Sciatic nerve (tissue), 2 donors: ENCODE measurements around the gene PRIMA1. TPM values are rescaled to one million over a fixed set of nuclear protein-coding genes. Genes with fewer than 3 reads are reported as not detected.
A peak's percentile ranks its signal among the peaks of the same experiment; 100 is the strongest.

Source experiments
- ATAC-seq: fragments of 200-7000 bp; cut with Tn5 transposase; one replicate; pipeline ENCODE4 v1.9.1; 2020; ENCODE audit warnings: mild to moderate bottlenecking, moderate library complexity
- DNase-seq: peaks from one replicate; pipeline ENCODE4 v3.0.0-alpha.2; 2020; ENCODE audit warnings: low spot score
- intact Hi-C: fragments of 100-400 bp; cut with DNase I; formaldehyde crosslinking; loops from one replicate; pipeline ENCODE4 v1.14.2; 2022
- total RNA-seq: library from RNA; stranded (reverse); fragmentation: NEBNext Ultra II Directional; extraction: Animal tissue kit (Norgen Biotek cat#: 25700); gene quantifications from one replicate; pipeline ENCODE4 v1.2.1, GENCODE V29; 2021
- donor health status: DM: no; HTN: no; CAD: no.
- donor health status: DM: no; HTN: no; CAD: no.

Gene PRIMA1
- total RNA-seq, 1 donor from 2014 or later: 73.3 TPM

DNA sequence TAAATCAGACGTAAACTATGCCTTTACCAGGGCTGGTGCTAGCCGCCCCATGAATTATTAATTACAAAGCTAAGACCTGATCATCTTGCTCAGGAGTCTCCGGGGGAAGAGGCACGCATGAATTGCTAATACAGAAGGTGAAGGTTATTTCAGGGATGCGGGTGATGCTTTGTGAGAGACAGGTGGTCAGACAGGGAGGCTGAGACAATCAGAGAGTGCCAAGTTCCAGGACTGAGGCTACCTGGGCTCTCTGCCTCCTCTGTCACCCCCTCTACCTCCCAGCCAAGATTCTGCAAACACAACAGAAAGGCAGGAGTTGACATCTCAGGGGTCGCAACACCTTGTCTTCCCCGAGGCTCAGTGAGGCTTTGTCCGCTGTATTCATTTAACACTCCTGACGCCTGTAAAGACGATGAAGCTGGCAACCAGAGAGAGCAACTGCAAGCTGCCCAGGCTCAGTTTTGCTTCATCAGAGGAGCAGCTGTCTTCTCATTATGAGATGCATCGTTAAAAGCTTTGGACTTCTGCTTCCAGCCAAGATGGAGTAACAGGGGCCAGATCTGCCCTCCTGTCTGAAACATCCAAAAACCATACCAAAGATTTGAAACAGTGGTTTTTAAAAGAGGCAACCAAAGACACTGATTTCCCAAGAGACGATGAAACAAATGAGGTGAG lies 46.6 kb downstream of the PRIMA1 start:
- ATAC-seq (no peak), DNase-seq (no peak)
- intact Hi-C loops: no loop called here

DNA sequence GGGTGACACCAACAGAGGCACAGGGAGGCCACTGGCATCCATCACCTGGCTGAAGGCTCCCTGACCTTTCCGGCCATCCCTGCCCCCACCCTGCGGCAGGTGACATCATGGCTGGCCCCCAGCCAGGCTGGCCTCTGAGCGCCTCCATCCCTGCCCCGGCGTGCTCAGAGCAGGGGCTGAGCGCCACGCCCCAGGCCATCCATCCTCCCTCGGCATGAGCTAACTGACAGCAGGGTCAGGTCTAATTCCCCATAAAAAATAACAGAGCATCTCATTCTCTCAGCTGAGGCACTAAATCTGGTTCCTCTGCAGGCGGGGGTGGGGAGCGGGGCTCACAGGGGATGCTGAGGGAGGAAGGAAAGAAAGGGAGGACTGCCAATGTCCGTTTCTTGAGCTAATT lies 50.7 kb downstream of the PRIMA1 start:
- DNase-seq: no peak
- intact Hi-C loops: loop anchor here (10.0 kb wide), 1 partner anchor 47 kb away; the partner anchor contains the start of gene PRIMA1
- ATAC-seq: no peak

DNA sequence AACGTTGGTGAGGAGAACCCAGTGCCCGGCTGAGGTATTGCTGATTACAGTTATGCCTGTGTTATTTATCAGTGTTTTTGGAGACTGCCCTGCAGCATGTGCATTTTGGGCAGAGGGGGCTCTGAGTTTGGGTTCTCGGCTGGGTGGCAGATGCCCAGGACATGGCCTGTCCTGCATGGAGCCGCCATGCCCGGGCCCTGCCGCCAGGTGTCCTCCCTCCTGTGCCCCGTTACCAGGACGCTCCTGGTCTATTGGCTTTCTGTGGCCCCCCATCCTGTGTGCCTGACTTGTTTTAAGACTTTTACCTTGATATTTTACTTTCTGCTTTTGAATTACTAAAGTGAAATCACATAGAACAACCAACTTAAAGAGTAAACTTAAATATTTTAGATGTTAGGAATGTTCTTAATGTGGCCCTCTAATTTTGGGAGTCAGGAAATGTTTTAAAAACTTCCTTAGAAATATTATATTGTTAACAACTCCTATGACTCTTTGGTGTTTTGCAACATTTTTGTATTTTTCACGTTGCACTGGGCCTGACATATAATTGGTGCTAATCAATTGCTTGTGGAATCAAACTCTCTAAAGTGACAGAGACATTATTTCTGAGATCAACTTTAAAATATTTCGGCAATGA lies 51.8 kb downstream of the PRIMA1 start:
- DNase-seq: no peak
- no peak for ATAC-seq
- intact Hi-C loops: loop anchor here (10.0 kb wide), 1 partner anchor 48 kb away; the partner anchor contains the start of gene PRIMA1

DNA sequence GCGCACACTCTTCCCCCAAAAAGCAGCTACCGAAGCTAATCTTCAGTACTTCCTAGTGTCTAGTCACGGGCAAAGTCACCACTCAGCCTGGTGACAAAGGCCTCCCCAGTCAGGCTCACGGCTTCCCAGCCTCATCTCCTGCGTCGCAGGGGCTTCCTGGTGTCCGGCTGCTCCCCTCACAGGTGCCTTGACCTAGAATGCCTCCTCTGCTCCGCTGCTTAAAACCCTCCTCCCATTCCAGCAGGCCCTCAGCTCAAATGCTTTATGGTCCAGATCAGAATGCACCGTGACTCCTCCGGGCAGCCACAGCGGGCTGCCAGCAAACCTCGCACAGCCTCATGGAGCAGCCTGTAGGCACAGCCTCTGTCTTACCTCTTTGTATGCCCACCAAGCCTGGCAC lies 53.1 kb downstream of the PRIMA1 start:
- intact Hi-C loops: loop anchor here (10.0 kb wide), 1 partner anchor 50 kb away; the partner anchor contains the start of gene PRIMA1
- ATAC-seq (no peak), DNase-seq (no peak)

DNA sequence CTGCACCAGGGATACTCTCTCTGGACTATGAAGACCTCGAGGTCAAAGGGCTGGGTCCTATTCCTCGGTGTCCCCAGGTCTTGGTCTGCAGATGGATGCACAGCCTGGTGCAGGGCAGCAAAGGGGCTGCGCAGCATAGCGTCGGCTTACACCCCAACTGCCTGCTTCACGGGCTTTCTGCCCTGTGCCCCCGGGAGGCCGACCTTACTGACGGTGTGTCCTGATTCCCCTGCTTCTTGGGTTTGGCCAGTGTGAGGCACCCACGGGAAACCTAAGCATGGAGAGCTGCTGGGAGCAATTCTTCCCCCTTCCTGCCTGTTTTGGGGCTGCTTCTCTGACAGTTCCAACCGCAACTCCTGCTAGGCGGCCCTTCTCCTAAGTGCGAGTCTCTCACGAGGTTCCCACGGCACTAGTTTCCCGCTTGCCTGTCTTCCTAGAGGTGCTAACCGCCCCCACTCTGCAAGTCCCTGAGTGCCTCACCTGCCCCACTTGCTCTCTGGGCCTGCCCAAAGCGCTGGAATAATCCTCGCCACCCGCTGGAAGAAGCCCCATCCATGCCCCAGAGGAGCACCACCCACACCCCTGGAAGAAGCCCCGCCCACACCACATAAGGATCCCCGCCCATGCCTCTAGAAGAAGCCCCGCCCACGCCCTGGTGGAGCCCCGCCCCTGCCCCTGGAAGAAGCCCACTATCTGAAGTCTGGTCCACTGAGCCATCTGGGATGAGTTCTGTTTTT lies 54.0 kb downstream of the PRIMA1 start:
- DNase-seq: no peak
- ATAC-seq: peak; percentile 29
- intact Hi-C loops: loop anchor here (10.0 kb wide), 1 partner anchor 51 kb away; the partner anchor contains the start of gene PRIMA1

DNA sequence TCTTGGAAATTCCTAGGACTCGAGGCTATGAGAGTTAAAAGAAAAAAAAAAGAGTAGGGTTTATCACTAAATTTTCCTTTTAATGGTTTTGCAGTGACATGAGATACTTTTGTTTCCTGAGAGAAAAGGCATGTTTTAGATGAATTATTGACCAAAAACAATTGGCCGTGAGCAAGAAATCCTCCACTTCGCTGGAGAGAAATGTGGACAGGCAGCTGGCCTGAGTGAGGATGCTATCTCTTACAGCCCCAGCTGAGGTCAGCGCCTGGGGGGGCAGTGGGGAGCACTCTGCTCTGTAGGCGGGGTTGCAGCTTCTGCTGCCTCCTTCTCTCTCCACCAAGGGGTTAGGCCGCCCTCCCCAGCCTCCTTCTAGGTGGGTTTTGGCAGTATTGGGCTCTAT lies 54.7 kb downstream of the PRIMA1 start:
- no peak for DNase-seq
- intact Hi-C loops: loop anchor here (10.0 kb wide), 1 partner anchor 51 kb away; the partner anchor contains the start of gene PRIMA1
- no peak for ATAC-seq

DNA sequence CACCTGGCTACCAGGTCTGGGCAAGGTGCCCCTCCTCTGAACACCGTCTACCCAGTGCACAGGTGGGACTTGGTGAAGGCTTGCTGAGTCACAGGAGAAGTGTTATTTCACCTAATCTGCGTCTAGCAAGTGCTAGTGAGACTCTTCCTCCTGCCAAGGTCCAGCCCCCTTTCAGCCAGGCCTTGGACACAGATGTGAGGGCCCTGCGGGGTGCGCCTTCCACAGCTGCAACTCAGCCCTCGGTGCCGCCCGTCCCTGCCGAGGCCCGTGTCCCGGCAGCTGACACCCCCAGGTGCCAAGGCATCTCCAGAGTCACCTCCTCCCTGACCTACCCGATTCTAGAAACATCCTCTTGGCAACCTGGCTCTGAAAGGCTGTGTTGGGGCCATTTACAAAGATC lies 55.1 kb downstream of the PRIMA1 start:
- ATAC-seq (no peak), DNase-seq (no peak)
- intact Hi-C loops: loop anchor here (10.0 kb wide), 1 partner anchor 52 kb away; the partner anchor contains the start of gene PRIMA1

DNA sequence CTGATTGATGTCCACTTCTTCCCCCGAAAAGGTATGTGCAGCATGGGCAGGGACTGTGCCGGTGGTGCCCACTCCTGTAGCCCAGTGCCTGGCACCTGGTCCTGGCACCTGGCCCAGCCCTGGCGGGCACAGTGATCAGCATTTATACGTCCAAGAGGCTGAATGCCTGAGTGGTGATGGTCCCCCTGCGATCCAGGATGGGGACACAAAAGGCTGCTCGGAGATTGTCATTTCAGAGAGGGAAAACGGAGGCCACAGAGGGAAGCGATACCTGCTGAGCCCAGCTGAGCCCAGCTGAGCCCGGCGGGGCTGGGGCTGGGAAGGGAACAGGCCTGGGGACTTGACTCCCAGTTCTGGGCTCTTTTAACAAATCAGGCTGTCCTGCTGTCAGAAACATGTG lies 55.8 kb downstream of the PRIMA1 start:
- no peak for ATAC-seq
- DNase-seq: no peak
- intact Hi-C loops: loop anchor here (10.0 kb wide), 1 partner anchor 52 kb away; the partner anchor contains the start of gene PRIMA1

DNA sequence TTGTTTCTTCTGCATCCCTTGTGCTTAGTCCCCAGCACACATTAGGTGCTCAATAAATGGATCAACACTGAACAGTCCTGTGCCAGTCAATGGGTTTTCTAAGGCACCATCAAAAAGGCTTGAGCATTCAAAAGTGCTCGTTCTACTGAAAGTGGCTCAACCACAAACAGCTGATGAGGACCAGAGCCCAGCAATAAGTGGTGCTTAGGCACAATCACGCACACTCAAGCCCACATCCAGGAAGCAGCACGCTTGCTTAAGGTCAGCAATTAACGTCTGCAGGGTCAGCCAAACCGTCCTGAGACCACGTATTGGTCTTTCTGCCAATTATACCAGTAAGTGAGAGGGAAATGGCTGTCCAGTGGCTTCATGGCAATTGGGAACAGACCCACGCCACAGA lies 56.5 kb downstream of the PRIMA1 start:
- DNase-seq: no peak

DNA sequence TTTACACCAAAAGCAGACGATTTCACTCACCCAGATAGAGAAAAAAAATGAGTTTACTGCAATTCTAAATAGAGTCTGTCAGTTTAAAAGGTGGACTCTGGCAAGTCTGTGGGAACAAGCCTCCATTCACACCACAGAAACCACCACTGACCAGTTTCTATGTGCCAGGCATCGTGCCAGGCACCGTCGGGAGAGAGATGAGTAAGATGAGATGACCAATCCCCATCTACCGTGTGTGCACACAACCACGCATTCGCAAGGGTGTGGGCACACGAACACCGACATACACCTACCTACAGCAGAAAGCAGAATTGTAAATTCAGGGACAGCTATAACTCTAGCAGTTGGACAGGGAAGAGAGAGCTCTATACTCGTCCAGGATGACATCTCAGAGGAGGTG lies 58.3 kb downstream of the PRIMA1 start:
- DNase-seq (no peak), ATAC-seq (no peak)
- intact Hi-C loops: loop anchor here (10.0 kb wide), 1 partner anchor 55 kb away; the partner anchor contains the start of gene PRIMA1

More for the DNA sequence above, 56.5 kb downstream of the PRIMA1 start:
- intact Hi-C loops: loop anchor here (10.0 kb wide), 1 partner anchor 53 kb away; the partner anchor contains the start of gene PRIMA1
- no peak for ATAC-seq

DNA sequence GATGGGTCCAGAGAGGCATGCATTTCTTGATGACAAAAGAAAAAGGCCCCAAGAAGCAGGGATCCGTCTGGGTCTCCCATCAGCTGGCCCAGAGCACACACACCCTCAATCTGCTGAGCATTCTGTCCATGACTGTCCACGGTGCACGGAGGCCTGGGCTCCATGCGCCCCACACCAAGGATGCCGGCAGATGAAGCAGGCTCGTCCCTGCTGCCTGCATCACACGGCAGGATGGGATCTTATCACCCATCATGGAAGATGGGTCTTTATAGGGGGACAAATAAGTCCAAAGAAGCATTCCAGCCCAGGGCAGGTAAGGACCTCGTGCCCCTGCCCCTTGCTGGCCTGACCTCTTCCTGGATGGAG lies 59.7 kb downstream of the PRIMA1 start:
- no peak for ATAC-seq
- intact Hi-C loops: no loop called here
- no peak for DNase-seq

DNA sequence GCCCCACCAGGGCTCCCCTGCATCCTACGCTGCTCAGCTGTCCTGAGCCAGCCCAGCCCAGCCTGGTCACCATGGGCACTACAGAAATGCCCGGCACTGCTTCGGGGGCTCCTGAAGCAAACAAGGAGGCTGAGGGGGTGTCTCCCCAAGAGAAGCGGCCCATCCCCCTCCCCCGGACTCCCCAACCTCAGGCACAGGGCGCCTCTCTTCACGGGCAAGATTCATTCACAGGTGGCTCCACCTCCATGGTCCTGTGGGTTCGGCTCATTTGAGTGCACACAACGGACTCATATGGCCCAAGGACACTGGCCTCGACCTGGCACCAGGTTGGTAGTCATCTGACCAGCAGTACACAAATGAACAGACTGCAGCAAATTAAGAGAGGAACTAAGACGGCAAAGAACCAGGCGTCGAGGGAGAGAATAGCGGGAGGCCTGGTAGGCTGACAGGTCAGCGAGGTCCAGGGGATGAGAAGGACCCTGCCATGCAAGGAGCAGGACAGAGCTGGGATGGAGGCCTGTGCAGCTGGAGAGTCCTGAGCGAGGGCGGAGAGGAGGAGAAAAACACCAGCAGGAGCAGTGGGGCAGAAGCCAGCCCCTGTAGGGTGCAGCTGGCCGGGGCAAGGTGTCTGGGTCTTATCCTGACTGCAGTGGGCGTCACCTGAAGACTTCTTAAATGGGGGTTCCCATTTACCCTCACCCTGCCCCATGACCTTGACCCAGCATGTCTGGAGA lies 60.2 kb downstream of the PRIMA1 start:
- ATAC-seq (no peak), DNase-seq (no peak)
- intact Hi-C loops: no loop called here

DNA sequence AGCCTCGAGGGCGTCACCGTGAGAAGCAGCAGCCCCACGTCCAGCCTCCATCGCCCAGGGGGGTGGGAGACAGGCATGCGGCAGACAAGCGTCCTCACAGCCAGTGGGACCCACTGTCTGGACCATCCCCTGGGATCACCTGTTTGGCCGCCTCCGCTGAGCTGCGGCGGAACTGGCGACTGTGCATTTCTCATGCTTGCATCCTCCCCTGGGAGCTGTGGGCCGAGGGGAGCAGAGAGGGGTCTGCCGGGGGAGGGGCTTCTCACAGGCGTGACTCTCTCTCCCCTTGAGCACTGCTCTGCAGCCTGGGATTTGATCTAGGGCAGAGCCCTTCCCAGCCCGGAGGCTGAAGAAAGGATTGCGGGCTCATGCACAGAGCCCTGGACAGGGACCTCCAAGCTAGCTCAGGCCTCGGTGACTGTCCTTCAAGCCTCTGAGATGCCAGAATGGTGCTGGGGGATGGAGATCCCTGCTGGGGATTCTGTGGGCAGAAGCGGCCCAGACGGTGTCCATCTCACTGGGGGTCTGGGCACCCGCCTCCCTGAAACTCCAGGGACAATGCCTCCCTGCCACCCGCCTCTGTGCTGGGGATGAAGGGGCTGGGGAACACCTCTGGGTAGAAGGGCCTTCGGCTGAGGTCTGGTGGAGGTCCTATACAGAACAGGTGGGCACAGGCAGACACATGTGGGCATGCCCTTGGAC lies 61.1 kb downstream of the PRIMA1 start:
- ATAC-seq (no peak), DNase-seq (no peak)
- intact Hi-C loops: no loop called here

DNA sequence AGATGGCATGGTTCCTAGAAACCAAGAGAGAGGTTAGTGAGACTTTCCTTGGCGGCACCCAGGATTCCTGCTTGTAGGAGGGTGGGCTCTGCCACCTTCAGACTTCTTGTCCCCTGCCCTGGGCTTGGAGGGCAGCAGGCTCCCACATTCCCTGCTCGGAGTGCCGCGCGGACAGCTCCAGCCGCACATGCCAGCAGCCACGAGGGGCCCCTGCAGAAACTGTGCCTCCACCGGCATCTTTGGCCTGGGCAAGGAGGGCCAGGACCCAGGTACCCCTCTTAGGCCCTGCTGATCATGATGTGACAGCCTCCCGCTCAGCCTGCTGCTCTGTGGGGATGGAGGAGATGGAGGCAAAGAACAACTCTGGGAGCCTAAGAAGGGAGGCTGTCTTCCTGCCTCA lies 62.3 kb downstream of the PRIMA1 start:
- no peak for ATAC-seq
- intact Hi-C loops: no loop called here
- DNase-seq: no peak

DNA sequence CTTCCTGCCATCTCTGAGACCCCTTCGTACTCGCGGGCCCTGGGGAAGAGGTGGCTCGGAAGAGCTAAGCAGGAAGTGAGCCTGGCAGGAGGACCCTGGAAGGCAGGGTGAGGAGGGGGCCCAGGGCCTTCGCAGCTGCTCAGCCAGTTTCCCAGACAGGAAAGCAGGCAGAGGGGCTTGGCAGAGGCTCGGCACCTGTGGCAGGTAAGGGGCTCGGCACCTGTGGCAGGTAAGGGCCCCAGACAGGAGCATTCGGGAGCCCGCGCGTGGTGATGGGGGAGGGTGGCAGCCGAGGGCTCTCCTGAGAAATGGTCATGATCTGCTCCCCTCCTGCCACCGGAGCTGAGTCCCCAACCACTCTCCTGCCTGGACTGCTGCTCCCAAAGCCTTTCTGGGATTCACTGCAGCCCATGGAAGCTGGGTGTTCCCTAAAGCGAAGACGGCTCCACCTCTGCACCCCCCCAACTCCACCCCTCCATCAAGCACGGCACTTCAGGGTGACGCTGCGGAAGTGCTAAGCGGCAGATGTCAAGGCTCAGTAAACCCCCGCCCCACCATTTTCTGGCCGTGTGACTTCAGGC lies 63.2 kb downstream of the PRIMA1 start:
- intact Hi-C loops: no loop called here
- DNase-seq (no peak), ATAC-seq (no peak)

DNA sequence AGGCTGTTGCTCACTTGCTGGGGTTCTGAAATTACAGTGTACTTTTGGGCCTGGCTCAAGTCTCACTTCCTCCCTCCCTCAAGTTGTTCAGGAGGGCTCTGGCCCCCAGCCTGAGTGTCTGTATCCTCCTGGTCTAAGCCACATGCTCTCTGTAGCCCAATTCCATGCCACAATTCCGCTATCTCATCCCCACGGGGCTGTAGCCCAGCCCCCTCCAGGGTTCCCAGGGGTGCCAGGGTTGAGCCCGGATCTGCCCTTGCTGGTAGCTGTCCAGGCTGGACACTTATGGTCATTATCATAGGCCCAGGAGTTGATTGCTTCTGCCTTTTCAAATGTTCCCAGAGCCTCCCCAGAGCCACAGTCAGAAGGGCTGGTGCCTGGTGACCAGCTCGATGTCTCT lies 65.3 kb downstream of the PRIMA1 start:
- DNase-seq (no peak), ATAC-seq (no peak)
- intact Hi-C loops: no loop called here

DNA sequence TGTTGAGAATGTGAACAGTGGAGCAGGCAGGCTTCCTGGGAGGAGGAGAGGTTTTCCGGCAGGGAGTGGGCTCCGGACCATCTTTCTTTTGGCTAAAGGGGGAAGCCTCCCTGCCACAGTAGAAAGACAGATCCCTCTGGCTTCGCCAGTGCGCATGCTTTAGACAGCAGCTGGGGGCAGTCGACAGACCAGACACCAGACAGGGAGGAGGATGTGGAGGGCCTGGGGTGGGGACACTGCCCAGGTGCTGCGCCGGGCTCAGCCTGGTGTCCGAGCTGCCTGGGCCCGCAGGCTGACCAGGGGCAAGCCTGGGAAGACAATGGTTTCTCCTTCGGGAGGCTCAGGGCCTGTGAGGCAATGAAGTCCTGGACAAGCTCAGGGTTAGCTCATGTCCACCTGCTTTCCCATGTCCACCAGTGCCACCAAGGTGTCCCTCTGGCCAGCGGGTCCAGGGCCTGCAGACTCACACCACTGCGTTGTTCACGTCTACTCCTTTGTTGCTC lies 67.3 kb downstream of the PRIMA1 start:
- DNase-seq (no peak), ATAC-seq (no peak)
- intact Hi-C loops: no loop called here
